PFSK-1 (cell line): ENCODE data around the gene TBC1D21.

Experiments
- FOXP2 ChIP-seq: optimal IDR thresholded peaks from 2 replicates; pipeline ENCODE3; 2011; ENCODE audit warnings: borderline replicate concordance, control low read depth, inconsistent platforms; ENCODE audit not compliant: insufficient read depth; ENCODE audit errors: extremely low read length, extremely low read depth
- POLR2AphosphoS5 ChIP-seq: IDR thresholded peaks from 2 replicates; pipeline ENCODE4 v1.6.1; 2012; ENCODE audit warnings: low read depth, mild to moderate bottlenecking, control low read depth, low read length, moderate library complexity
- REST ChIP-seq, 2 experiments: IDR thresholded peaks; 2 replicates each; pipeline versions ENCODE4 v1.6.1 to v1.8.0; 2011 to 2012; ENCODE audit warnings: low read depth in 2 of 2, low read length in 2 of 2, control low read depth in 1 of 2, inconsistent platforms in 1 of 2, mild to moderate bottlenecking in 1 of 2, moderate library complexity in 1 of 2; ENCODE audit not compliant: insufficient read depth in 1 of 2
- SIN3A ChIP-seq: IDR thresholded peaks from 2 replicates; pipeline ENCODE4 v1.6.1; 2012; ENCODE audit warnings: mild to moderate bottlenecking, low read length, moderate library complexity, borderline replicate concordance; ENCODE audit not compliant: insufficient read depth
- TAF1 ChIP-seq: IDR thresholded peaks from 2 replicates; pipeline ENCODE4 v1.6.1; 2012; ENCODE audit warnings: low read length, control low read depth, borderline replicate concordance; ENCODE audit not compliant: insufficient read depth

The TBC1D21 gene

GRCh38 chr15:73923156-73923487 is 49.8 kb downstream of the TBC1D21 start:
- TF ChIP-seq FOXP2 (no peak), SIN3A (no peak), REST (IDR thresholded peaks at IDR 0.05; ENCODE audit: insufficient read depth in 1 of 2, low read depth in 2 of 2, low read length in 2 of 2) (no peak), TAF1 (no peak), POLR2AphosphoS5 (no peak)

GRCh38 chr15:73923488-73924164 is 50.3 kb downstream of the TBC1D21 start:
- no peak for TF ChIP-seq REST (IDR thresholded peaks at IDR 0.05; ENCODE audit: insufficient read depth in 1 of 2, low read depth in 2 of 2, low read length in 2 of 2)
- no peak for TF ChIP-seq SIN3A
- no peak for TF ChIP-seq FOXP2
- TF ChIP-seq POLR2AphosphoS5, result no peak
- no peak for TF ChIP-seq TAF1

GRCh38 chr15:73924171-73924921 is 51.0 kb downstream of the TBC1D21 start:
- no peak for TF ChIP-seq SIN3A
- no peak; the same call in 1 of the 2 replicates for TF ChIP-seq POLR2AphosphoS5
- TF ChIP-seq REST (IDR thresholded peaks at IDR 0.05; ENCODE audit: insufficient read depth in 1 of 2, low read depth in 2 of 2, low read length in 2 of 2), result no peak
- no peak for TF ChIP-seq FOXP2
- no peak for TF ChIP-seq TAF1

- TF ChIP-seq SIN3A, result no peak
These were observed 52.5 kb downstream of the TBC1D21 start for GRCh38 chr15:73925848-73926218.

- TF ChIP-seq POLR2AphosphoS5, result no peak
- no peak for TF ChIP-seq SIN3A
- TF ChIP-seq REST (IDR thresholded peaks at IDR 0.05; ENCODE audit: insufficient read depth in 1 of 2, low read depth in 2 of 2, low read length in 2 of 2), result no peak
- TF ChIP-seq TAF1, result no peak
- no peak for TF ChIP-seq FOXP2
These were observed 53.0 kb downstream of the TBC1D21 start, which contains the start of gene LOXL1 for GRCh38 chr15:73926219-73927002. Gene LOXL1, plus strand, starts transcription at chr15:73926462. Its CDS starts 322 bp downstream, at chr15:73926784.
